AG04450 (cell line): ENCODE measurements around the gene CENATAC. TPM values are rescaled to one million over a fixed set of nuclear protein-coding genes. Genes with fewer than 3 reads are reported as not detected.
"Not testable (repeated sequence)": the region's sequence is repeated elsewhere in the genome, so short reads cannot be mapped to it uniquely, and the experiment has no call there.

Experiments
- CTCF ChIA-PET: fragments of 300-600, 350-600 bp; formaldehyde crosslinking; extraction: SDS; loops from one replicate; lab custom pipeline; 2022; ENCODE audit warnings: antibody characterized with exemption, inconsistent platforms; lab: Charles Lee
- POLR2A ChIA-PET: fragments of 350-600 bp; formaldehyde crosslinking; extraction: SDS; loops from one replicate; lab custom pipeline; 2021; ENCODE audit warnings: antibody characterized with exemption, inconsistent platforms; lab: Yijun Ruan, JAX
- DNase-seq: peaks from one replicate; pipeline ENCODE4 v3.0.0-alpha.2; 2011; ENCODE audit warnings: low read depth, low spot score
- H3K27ac ChIP-seq: one replicate; pipeline ENCODE4 v1.5.1; 2012; ENCODE audit warnings: low read depth, low read length, control low read depth
- H3K27me3 ChIP-seq: one replicate; pipeline ENCODE4 v1.6.0; 2012; ENCODE audit warnings: low read length; ENCODE audit not compliant: control insufficient read depth, insufficient read depth
- H3K4me3 ChIP-seq: 2 replicates; pipeline ENCODE4 v1.5.1; 2011; ENCODE audit warnings: mild to moderate bottlenecking, low read depth, low read length, control low read depth
- H3K9me3 ChIP-seq: 2 replicates; pipeline ENCODE4 v1.5.1; 2012; ENCODE audit warnings: low read length; ENCODE audit not compliant: control insufficient read depth, insufficient read depth
- polyA plus RNA-seq: library from polyadenylated mRNA; depleted of rRNA; stranded (reverse); fragments of >200 nt; gene quantifications from 2 replicates; pipeline ENCODE4 v1.2.3, GENCODE V29; 2011
- TF ChIP-seq, protein P1 (sequence below): IDR thresholded peaks from 2 replicates; pipeline ENCODE4 v1.5.1; 2011; ENCODE audit warnings: low read depth, low read length, control low read depth, inconsistent platforms

CENATAC gene
- polyA plus RNA-seq, 1 experiment = 13.5 TPM

DNA sequence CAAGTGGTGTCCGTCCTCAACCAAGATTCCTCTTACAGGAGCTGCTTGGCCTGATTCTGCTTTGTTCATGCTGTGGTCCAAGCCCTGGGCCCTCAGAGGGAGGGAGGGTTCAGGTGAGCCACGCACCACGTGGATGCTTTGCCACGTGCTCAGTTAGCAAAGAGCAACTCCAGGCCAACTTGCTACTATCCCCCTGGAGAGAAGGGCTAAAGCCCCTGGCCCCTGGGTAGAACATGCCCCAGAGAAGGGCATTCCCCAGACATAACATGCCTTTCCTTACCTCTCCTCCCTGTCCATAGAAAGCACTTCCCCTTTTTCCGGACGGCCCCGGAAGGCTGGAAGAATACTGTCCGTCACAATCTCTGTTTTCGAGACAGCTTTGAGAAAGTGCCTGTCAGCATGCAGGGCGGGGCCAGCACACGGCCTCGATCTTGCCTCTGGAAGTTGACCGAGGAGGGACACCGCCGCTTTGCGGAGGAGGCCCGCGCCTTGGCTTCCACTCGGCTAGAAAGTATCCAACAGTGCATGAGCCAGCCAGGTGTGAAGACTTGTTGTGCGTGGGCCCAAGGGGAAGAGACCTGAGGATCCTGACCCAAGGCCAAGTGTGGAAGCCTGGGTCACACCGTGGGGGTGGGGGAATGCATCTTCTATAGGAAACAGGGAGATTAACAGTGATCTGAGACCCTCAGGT is 17.6 kb upstream of the CENATAC start:
- ChIA-PET POLR2A (no interaction called here), CTCF (no interaction called here)
- peaks cover 14% of the 10 kb centered on the region for H3K27me3 ChIP-seq
- H3K27ac ChIP-seq = no peak overlapping the region
- TF ChIP-seq, protein P1, sequence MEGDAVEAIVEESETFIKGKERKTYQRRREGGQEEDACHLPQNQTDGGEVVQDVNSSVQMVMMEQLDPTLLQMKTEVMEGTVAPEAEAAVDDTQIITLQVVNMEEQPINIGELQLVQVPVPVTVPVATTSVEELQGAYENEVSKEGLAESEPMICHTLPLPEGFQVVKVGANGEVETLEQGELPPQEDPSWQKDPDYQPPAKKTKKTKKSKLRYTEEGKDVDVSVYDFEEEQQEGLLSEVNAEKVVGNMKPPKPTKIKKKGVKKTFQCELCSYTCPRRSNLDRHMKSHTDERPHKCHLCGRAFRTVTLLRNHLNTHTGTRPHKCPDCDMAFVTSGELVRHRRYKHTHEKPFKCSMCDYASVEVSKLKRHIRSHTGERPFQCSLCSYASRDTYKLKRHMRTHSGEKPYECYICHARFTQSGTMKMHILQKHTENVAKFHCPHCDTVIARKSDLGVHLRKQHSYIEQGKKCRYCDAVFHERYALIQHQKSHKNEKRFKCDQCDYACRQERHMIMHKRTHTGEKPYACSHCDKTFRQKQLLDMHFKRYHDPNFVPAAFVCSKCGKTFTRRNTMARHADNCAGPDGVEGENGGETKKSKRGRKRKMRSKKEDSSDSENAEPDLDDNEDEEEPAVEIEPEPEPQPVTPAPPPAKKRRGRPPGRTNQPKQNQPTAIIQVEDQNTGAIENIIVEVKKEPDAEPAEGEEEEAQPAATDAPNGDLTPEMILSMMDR = no peak
- no peaks in the 10 kb centered on the region for H3K9me3 ChIP-seq
- DNase-seq = no peak
- no peak overlapping the region for H3K4me3 ChIP-seq

DNA sequence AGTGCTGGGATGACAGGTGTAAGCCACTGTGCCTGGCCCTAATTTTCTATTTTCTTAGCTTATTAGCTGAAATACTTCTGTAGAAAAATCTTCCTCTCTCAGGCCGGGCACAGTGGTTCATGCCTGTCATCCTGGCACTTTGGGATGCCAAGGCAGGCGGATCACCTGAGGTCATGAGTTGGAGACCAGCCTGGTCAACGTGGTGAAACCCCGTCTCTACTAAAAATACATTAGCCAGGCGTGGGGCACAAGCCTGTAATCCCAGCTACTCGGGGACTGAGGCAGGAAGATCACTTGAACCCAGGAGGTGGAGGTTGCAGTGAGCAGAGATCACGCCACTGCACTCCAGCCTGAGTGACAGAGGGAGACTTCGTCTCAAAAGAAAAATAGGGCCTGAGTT is 13.6 kb upstream of the CENATAC start:
- ChIA-PET POLR2A (interaction anchor here (0.6 kb wide), 2 partner anchors 36 to 56 kb away, joined by 4 to 5 read pairs; no protein-coding TSS in a partner anchor), CTCF (interaction anchor here (1.1 kb wide), 1 partner anchor 27 kb away, joined by 4 read pairs; no protein-coding TSS in a partner anchor)
- not testable (repeated sequence) for H3K27me3 ChIP-seq, H3K27ac ChIP-seq, DNase-seq, H3K9me3 ChIP-seq, H3K4me3 ChIP-seq

DNA sequence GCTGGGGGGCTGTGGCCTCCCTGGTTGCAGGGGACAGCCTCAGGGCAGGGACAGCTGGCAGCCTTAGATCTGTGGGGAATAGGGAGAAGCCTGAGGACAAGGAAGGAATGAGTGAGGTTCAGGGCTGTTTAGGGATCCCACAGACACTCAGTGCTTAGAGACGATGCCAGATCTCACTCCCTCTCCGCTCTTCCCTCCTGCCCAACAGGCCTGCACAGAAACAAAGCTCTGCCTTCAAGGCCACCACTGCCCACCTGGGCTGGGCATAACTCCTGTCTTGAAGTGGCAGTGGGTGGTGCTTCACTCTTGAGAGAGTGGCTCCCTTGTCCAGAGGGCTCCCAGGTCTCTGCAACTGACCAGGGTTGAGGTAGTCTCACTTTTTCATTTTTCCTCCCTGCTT is 13.1 kb upstream of the CENATAC start:
- POLR2A ChIA-PET = interaction anchor here (0.6 kb wide), 2 partner anchors 36 to 56 kb away, joined by 4 to 5 read pairs; no protein-coding TSS in a partner anchor
- H3K27ac ChIP-seq = no peak overlapping the region
- TF ChIP-seq, protein P1 = no peak
- no peak for DNase-seq
- H3K4me3 ChIP-seq = no peak overlapping the region
- CTCF ChIA-PET = interaction anchor here (1.1 kb wide), 1 partner anchor 28 kb away, joined by 4 read pairs; no protein-coding TSS in a partner anchor
- no peaks in the 10 kb centered on the region for H3K9me3 ChIP-seq
- peaks cover 6% of the 10 kb centered on the region for H3K27me3 ChIP-seq

DNA sequence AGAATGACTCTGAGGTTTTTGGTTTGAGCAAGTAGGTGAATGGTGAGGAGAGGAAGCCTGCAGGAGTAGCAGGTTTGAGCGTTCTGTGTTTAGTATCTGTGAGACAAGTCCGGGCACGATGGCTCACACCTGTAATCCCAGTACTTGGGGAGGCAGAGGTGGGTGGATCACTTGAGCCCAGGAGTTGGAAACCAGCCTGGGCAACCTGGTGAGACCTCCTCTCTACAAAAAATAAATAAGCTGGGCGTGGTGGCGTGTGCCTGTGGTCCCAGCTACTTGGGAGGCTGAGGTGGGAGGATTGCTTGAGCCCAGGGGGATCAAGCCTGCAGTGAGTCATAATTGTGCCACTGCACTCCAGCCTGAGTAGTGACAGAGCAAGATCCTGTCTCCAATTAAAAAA is 9.7 kb upstream of the CENATAC start:
- Histone ChIP-seq H3K27me3 (no peaks in the 10 kb centered on the region), H3K4me3 (no peak overlapping the region), H3K27ac (no peak overlapping the region), H3K9me3 (peaks cover 5% of the 10 kb centered on the region; the same call in 1 of the 2 replicates)
- CTCF ChIA-PET = no interaction called here
- POLR2A ChIA-PET = interaction anchor here (1.6 kb wide), 1 partner anchor 9 kb away, joined by 10 read pairs; the partner anchor contains the start of gene CENATAC
- TF ChIP-seq, protein P1 = no peak
- DNase-seq = no peak

DNA sequence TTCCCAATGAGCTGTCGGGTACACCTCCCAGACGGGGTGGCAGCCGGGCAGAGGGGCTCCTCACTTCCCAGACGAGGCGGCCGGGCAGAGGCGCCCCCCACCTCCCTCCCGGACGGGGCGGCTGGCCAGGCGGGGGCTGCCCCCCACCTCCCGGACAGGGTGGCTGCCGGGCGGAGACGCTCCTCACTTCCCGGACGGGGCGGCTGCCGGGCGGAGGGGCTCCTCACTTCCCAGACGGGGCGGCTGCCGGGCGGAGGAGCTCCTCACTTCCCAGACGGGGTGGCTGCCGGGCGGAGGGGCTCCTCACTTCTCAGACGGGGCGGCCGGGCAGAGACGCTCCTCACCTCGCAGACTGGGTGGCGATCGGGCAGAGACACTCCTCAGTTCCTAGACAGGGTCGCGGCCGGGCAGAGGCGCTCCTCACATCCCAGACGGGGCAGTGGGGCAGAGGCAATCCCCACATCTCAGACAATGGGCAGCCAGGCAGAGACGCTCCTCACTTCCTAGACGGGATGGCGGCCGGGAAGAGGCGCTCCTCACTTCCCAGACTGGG is 6.4 kb upstream of the CENATAC start:
- H3K27ac ChIP-seq, POLR2A ChIA-PET, DNase-seq, CTCF ChIA-PET, H3K27me3 ChIP-seq, H3K4me3 ChIP-seq, H3K9me3 ChIP-seq: not testable (repeated sequence)
